ENCODE data around the gene COL13A1. TPM values are rescaled to one million over a fixed set of nuclear protein-coding genes. Genes with fewer than 3 reads are reported as not detected.
A peak's percentile ranks its signal among the peaks of the same experiment; 100 is the strongest.

Gene COL13A1
- total RNA-seq, 1 donor from 2014 or later = not detected

- intact Hi-C loops (cut with DNase I) = no loop called here
- DNase-seq (ENCODE audit: extremely low spot score in 2 of 2) = no peak
- Histone ChIP-seq H3K27me3 (no peaks in the 10 kb centered on the region), H3K27ac (peak overlapping the region; percentile 41), H3K4me3 (no peak overlapping the region), H3K9me3 (no peaks in the 10 kb centered on the region), H3K4me1 (peaks cover 12% of the 10 kb centered on the region), H3K36me3 (no peaks in the 10 kb centered on the region)
- no peak for TF ChIP-seq CTCF (IDR thresholded peaks at IDR 0.05)
- TF ChIP-seq POLR2AphosphoS5 (IDR thresholded peaks at IDR 0.05; ENCODE audit: insufficient read depth in 1 of 2, low read depth in 1 of 2) = no peak
- TF ChIP-seq POLR2A (IDR thresholded peaks at IDR 0.05) = no peak
Measured at GRCh38 chr10:69878038-69878437, 76.3 kb downstream of the COL13A1 start.

- H3K27ac ChIP-seq = no peak overlapping the region
- H3K36me3 ChIP-seq = no peaks in the 10 kb centered on the region
- no peak for DNase-seq (ENCODE audit: extremely low spot score in 2 of 2)
- TF ChIP-seq POLR2A (IDR thresholded peaks at IDR 0.05) (no peak), CTCF (IDR thresholded peaks at IDR 0.05) (no peak), POLR2AphosphoS5 (IDR thresholded peaks at IDR 0.05; ENCODE audit: insufficient read depth in 1 of 2, low read depth in 1 of 2) (no peak)
- H3K27me3 ChIP-seq = no peaks in the 10 kb centered on the region
- no peak overlapping the region for H3K4me3 ChIP-seq
- intact Hi-C loops (cut with DNase I) = no loop called here
- H3K9me3 ChIP-seq = no peaks in the 10 kb centered on the region
- H3K4me1 ChIP-seq = peaks cover 5% of the 10 kb centered on the region
Measured at GRCh38 chr10:69878951-69879350, 77.2 kb downstream of the COL13A1 start.

GRCh38 chr10:69879634-69880257 lies 78.0 kb downstream of the COL13A1 start:
- no peak overlapping the region for H3K27ac ChIP-seq
- TF ChIP-seq POLR2AphosphoS5 (IDR thresholded peaks at IDR 0.05; ENCODE audit: insufficient read depth in 1 of 2, low read depth in 1 of 2) = no peak
- TF ChIP-seq CTCF (IDR thresholded peaks at IDR 0.05) = no peak
- TF ChIP-seq POLR2A (IDR thresholded peaks at IDR 0.05) = no peak
- no peaks in the 10 kb centered on the region for H3K4me1 ChIP-seq
- H3K4me3 ChIP-seq = no peak overlapping the region
- H3K36me3 ChIP-seq = no peaks in the 10 kb centered on the region
- no peak for DNase-seq (ENCODE audit: extremely low spot score in 2 of 2)
- H3K9me3 ChIP-seq = no peaks in the 10 kb centered on the region
- H3K27me3 ChIP-seq = no peaks in the 10 kb centered on the region
- intact Hi-C loops (cut with DNase I) = no loop called here

- no peak for DNase-seq (ENCODE audit: extremely low spot score in 2 of 2)
- intact Hi-C loops (cut with DNase I) = no loop called here
- H3K4me3 ChIP-seq = no peak overlapping the region
- H3K4me1 ChIP-seq = no peaks in the 10 kb centered on the region
- H3K36me3 ChIP-seq = no peaks in the 10 kb centered on the region
- H3K9me3 ChIP-seq = no peaks in the 10 kb centered on the region
- H3K27me3 ChIP-seq = no peaks in the 10 kb centered on the region
- TF ChIP-seq POLR2AphosphoS5 (IDR thresholded peaks at IDR 0.05; ENCODE audit: insufficient read depth in 1 of 2, low read depth in 1 of 2) = no peak
- no peak for TF ChIP-seq POLR2A (IDR thresholded peaks at IDR 0.05)
- TF ChIP-seq CTCF (IDR thresholded peaks at IDR 0.05) = no peak
- no peak overlapping the region for H3K27ac ChIP-seq
Measured at GRCh38 chr10:69880301-69881081, 78.8 kb downstream of the COL13A1 start.

GRCh38 chr10:69881202-69881601 lies 79.5 kb downstream of the COL13A1 start:
- intact Hi-C loops (cut with DNase I) = no loop called here
- H3K27ac ChIP-seq = no peak overlapping the region
- no peaks in the 10 kb centered on the region for H3K9me3 ChIP-seq
- H3K4me1 ChIP-seq = no peaks in the 10 kb centered on the region
- H3K27me3 ChIP-seq = no peaks in the 10 kb centered on the region
- no peak overlapping the region for H3K4me3 ChIP-seq
- no peak for DNase-seq (ENCODE audit: extremely low spot score in 2 of 2)
- no peaks in the 10 kb centered on the region for H3K36me3 ChIP-seq
- no peak for TF ChIP-seq POLR2A (IDR thresholded peaks at IDR 0.05)
- no peak for TF ChIP-seq CTCF (IDR thresholded peaks at IDR 0.05)
- TF ChIP-seq POLR2AphosphoS5 (IDR thresholded peaks at IDR 0.05; ENCODE audit: insufficient read depth in 1 of 2, low read depth in 1 of 2) = no peak

Measured in vagina (tissue), 2 donors.